ENCODE results near the gene OPCML.

OPCML gene

DNA sequence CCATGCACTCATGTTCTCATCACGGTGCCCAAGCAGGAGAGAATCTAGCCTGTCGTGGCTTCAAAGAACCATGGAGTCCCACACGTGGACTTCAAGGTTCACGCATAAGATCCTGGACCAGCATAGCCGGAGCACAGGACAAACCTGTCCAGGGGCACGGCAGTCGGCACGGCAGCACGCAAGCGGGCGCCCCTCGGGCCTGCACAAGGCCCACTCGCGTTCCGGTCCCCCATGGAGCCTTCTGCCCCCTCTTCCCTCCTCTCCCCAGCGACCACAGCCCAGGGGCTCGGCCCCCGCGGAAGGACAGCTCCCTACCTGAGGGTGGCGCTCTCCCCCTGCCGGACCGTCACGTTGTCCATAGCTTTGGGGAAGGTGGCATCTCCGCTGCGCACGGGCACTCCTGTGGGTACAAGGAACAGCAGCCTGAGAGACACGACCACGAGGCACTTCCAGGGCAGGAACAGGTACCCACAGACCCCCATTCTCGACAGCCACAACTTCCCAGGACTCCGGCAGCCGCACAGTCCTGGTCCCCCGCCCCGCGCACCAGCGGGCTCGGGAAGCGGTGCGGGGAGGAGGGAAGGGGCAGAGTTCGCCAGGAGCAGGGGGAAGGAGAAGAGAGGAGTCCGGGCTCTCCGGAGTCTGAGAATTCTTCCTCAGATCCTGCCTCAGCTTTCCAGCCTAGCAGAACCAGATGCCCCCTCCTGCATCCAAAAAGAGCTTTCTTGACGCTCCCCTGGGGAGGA is 589.5 kb downstream of the OPCML start:
- Histone ChIP-seq H3K27ac (ENCODE audit: low read depth, low read length) (no peak overlapping the region), H3K27me3 (ENCODE audit: control insufficient read depth, insufficient read depth, low read length) (peaks cover 49% of the 10 kb centered on the region), H3K4me1 (ENCODE audit: control insufficient read depth, insufficient read depth, low read length) (peaks cover 2% of the 10 kb centered on the region; the same call in 1 of the 2 replicates), H3K4me3 (ENCODE audit: low read depth, low read length) (peak overlapping the region; percentile 78), H3K9me3 (ENCODE audit: control insufficient read depth, insufficient read depth, low read depth, low read length) (no peaks in the 10 kb centered on the region), H3K9ac (ENCODE audit: low read length) (peak overlapping the region; percentile 58), H3K36me3 (ENCODE audit: control insufficient read depth, insufficient read depth, low read length) (no peaks in the 10 kb centered on the region)

DNA sequence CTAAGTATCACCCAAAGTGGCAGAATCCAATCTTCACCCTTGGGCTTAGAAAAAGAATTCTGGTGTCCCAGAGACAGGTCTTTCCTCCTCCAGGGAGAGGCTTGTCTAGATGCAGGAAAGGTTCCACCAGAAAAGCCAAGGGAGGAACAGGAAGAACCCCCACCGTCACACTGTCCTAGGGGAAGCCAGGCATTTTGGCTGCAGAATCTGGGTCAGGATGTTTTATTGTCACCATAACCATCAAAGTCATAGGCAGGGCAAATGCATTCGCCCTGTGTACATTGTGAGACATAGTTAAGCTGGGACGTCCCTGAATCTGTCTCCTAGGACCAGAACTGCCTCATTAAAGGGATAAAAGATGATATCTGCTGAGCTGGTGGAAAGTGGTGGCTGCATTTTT is 590.5 kb downstream of the OPCML start:
- Histone ChIP-seq H3K9me3 (ENCODE audit: control insufficient read depth, insufficient read depth, low read depth, low read length) (no peaks in the 10 kb centered on the region), H3K9ac (ENCODE audit: low read length) (no peak overlapping the region), H3K27ac (ENCODE audit: low read depth, low read length) (no peak overlapping the region), H3K36me3 (ENCODE audit: control insufficient read depth, insufficient read depth, low read length) (no peaks in the 10 kb centered on the region), H3K27me3 (ENCODE audit: control insufficient read depth, insufficient read depth, low read length) (peaks cover 42% of the 10 kb centered on the region), H3K4me3 (ENCODE audit: low read depth, low read length) (no peak overlapping the region), H3K4me1 (ENCODE audit: control insufficient read depth, insufficient read depth, low read length) (peaks cover 9% of the 10 kb centered on the region)

DNA sequence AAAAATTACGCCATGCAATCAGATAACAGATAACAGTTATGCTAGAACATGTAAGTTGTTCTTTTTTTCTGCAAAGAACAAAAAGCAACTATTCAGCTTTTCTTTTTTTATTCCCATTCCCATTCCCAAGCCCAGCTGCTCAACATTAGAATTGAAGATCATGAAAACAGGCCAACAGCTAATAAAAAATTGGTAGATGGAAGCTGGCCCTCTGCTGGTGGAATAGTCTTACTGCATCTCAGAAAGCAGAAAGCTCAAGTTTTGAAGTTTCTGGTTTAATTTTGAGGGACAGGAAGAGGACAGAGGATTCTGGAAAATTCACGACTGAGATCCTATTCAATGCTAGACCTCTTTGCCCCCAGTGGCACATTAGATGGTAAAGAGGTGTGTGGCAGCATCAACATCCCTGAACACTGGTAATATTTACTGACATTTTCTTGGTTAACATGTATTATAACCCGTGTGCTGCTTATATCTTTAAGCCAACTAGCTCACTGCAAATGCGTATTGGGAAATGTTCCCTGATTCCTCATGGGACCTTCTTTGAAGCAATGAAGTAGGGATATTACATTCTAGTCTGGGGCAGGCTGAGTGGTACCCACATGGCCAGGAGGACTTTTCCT is 591.2 kb downstream of the OPCML start:
- Histone ChIP-seq H3K9ac (ENCODE audit: low read length) (no peak overlapping the region), H3K27me3 (ENCODE audit: control insufficient read depth, insufficient read depth, low read length) (peaks cover 36% of the 10 kb centered on the region), H3K4me1 (ENCODE audit: control insufficient read depth, insufficient read depth, low read length) (peaks cover 13% of the 10 kb centered on the region), H3K4me3 (ENCODE audit: low read depth, low read length) (no peak overlapping the region), H3K9me3 (ENCODE audit: control insufficient read depth, insufficient read depth, low read depth, low read length) (no peaks in the 10 kb centered on the region), H3K27ac (ENCODE audit: low read depth, low read length) (no peak overlapping the region), H3K36me3 (ENCODE audit: control insufficient read depth, insufficient read depth, low read length) (no peaks in the 10 kb centered on the region)

DNA sequence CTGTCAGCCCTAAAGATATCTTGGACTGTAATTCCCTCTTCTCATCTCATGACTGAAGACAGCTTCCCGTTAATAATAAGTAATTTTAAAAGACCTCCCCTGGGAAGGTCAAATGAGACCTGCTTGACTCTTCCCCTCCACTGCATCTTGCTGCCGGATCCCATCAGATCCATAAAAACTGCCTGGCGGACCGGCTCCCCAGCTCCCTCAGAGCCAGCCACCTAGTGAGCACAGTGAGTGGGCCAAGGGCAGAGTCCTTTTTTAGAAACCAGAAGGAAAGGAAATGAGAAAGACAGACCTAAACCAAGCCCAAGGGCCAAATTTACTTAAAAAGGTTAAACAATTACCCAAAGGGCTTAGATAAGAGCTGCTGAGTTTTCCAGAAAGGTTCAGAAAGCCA is 595.3 kb downstream of the OPCML start:
- peaks cover 4% of the 10 kb centered on the region for H3K27me3 ChIP-seq (ENCODE audit: control insufficient read depth, insufficient read depth, low read length)
- no peak overlapping the region for H3K9ac ChIP-seq (ENCODE audit: low read length)
- no peak overlapping the region for H3K4me3 ChIP-seq (ENCODE audit: low read depth, low read length)
- no peaks in the 10 kb centered on the region for H3K9me3 ChIP-seq (ENCODE audit: control insufficient read depth, insufficient read depth, low read depth, low read length)
- H3K4me1 ChIP-seq (ENCODE audit: control insufficient read depth, insufficient read depth, low read length) = peaks cover 10% of the 10 kb centered on the region
- no peak overlapping the region for H3K27ac ChIP-seq (ENCODE audit: low read depth, low read length)
- H3K36me3 ChIP-seq (ENCODE audit: control insufficient read depth, insufficient read depth, low read length) = no peaks in the 10 kb centered on the region

DNA sequence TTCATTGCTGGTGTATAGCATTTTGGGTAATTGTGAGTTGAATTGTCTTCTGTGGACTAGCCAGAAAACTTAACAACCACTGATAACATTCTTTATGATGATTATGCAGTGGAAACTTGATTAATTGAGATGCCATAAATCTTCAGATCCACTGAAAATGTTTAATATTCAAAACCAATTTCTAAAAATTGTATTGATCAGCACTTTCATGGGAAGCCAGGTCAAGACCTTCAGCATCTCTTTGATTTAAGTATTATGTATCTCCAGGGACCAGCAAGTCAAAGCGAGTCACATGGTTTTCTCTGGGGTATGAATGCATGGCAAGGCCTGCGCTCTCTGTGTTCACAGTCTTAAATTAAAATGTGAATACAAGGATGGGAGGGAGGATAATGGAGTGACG is 596.9 kb downstream of the OPCML start:
- no peaks in the 10 kb centered on the region for H3K36me3 ChIP-seq (ENCODE audit: control insufficient read depth, insufficient read depth, low read length)
- H3K9me3 ChIP-seq (ENCODE audit: control insufficient read depth, insufficient read depth, low read depth, low read length) = no peaks in the 10 kb centered on the region
- no peak overlapping the region for H3K9ac ChIP-seq (ENCODE audit: low read length)

DNA sequence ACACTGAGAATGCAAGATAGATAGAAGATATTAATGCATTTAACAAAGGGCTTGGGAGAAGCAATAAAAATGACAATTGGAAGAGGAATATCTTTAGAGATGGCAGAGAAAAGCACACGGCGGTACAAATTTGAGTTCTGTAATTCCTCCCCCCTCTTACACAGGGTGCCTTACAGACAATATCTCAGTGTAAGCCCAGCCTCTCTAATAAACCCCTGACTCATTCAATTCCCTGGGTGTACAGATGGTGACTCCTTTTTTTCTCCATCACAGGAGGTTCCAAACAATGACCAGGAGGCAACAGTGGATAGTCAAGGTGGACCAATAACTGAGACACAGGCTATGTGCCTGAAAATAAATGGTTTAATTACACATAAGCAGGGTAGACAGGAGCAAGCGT is 598.6 kb downstream of the OPCML start:
- Histone ChIP-seq H3K4me1 (ENCODE audit: control insufficient read depth, insufficient read depth, low read length) (peaks cover 10% of the 10 kb centered on the region), H3K27ac (ENCODE audit: low read depth, low read length) (no peak overlapping the region), H3K9me3 (ENCODE audit: control insufficient read depth, insufficient read depth, low read depth, low read length) (no peaks in the 10 kb centered on the region; the same call in 1 of the 2 replicates), H3K36me3 (ENCODE audit: control insufficient read depth, insufficient read depth, low read length) (no peaks in the 10 kb centered on the region), H3K27me3 (ENCODE audit: control insufficient read depth, insufficient read depth, low read length) (no peaks in the 10 kb centered on the region), H3K9ac (ENCODE audit: low read length) (no peak overlapping the region), H3K4me3 (ENCODE audit: low read depth, low read length) (no peak overlapping the region)

More for the DNA sequence above, 596.9 kb downstream of the OPCML start:
- Histone ChIP-seq H3K27ac (ENCODE audit: low read depth, low read length) (no peak overlapping the region), H3K4me1 (ENCODE audit: control insufficient read depth, insufficient read depth, low read length) (peaks cover 10% of the 10 kb centered on the region), H3K4me3 (ENCODE audit: low read depth, low read length) (no peak overlapping the region), H3K27me3 (ENCODE audit: control insufficient read depth, insufficient read depth, low read length) (no peaks in the 10 kb centered on the region)

DNA sequence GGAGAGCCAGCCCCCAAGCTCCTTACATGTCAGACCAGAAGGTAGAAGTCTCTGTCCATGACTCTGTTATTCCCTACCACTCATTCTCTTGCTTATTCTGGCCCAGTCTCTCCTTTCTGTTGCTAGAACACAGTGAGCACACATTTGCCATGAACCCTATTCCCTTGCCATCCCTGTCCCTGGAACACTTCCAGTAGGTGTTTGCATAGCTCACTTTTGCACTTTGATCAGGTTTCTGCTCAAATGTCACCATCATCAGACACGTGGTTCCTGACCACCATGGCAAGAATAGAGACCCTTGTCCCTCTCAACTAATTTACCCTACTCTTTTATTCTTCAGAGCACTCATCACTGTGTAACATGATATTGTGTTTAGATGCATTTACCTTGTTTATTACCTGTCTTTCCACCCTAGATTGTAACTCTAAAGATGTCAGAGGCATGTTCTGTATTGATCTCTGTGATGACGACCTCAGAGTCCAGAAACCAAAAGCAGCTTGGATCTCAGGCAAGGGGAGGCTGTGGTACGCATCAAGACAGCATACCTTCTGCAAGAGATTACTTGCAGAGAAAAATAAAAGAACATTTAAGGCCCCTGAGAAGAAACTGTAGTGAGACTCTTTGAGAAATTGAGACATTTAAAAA is 606.4 kb downstream of the OPCML start:
- H3K9ac ChIP-seq (ENCODE audit: low read length) = no peak overlapping the region
- H3K36me3 ChIP-seq (ENCODE audit: control insufficient read depth, insufficient read depth, low read length) = no peaks in the 10 kb centered on the region
- H3K27me3 ChIP-seq (ENCODE audit: control insufficient read depth, insufficient read depth, low read length) = no peaks in the 10 kb centered on the region
- H3K9me3 ChIP-seq (ENCODE audit: control insufficient read depth, insufficient read depth, low read depth, low read length) = no peaks in the 10 kb centered on the region; the same call in 1 of the 2 replicates
- H3K4me1 ChIP-seq (ENCODE audit: control insufficient read depth, insufficient read depth, low read length) = no peaks in the 10 kb centered on the region
- H3K27ac ChIP-seq (ENCODE audit: low read depth, low read length) = no peak overlapping the region
- no peak overlapping the region for H3K4me3 ChIP-seq (ENCODE audit: low read depth, low read length)

DNA sequence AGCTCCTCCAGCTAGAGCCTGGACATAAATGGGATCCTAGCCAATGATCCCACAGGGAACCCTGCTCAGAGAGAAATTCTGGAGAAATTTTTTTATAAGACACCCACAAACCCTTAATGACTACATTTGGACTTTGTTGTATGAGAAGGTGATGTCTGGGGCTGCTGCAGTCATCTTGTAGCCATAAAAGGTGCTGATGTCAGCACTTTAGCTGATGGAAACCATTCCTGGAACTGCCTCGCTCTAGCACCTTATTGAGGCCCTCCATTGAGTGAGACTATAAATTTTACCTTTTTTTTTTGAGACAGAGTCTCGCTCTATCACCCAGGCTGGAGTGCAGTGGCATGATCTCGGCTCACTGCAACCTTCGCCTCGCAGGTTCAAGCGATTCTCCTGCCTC is 610.7 kb downstream of the OPCML start:
- Histone ChIP-seq H3K27ac (ENCODE audit: low read depth, low read length) (no peak overlapping the region), H3K4me1 (ENCODE audit: control insufficient read depth, insufficient read depth, low read length) (no peaks in the 10 kb centered on the region), H3K36me3 (ENCODE audit: control insufficient read depth, insufficient read depth, low read length) (no peaks in the 10 kb centered on the region), H3K27me3 (ENCODE audit: control insufficient read depth, insufficient read depth, low read length) (no peaks in the 10 kb centered on the region), H3K4me3 (ENCODE audit: low read depth, low read length) (no peak overlapping the region), H3K9me3 (ENCODE audit: control insufficient read depth, insufficient read depth, low read depth, low read length) (no peaks in the 10 kb centered on the region), H3K9ac (ENCODE audit: low read length) (no peak overlapping the region)

DNA sequence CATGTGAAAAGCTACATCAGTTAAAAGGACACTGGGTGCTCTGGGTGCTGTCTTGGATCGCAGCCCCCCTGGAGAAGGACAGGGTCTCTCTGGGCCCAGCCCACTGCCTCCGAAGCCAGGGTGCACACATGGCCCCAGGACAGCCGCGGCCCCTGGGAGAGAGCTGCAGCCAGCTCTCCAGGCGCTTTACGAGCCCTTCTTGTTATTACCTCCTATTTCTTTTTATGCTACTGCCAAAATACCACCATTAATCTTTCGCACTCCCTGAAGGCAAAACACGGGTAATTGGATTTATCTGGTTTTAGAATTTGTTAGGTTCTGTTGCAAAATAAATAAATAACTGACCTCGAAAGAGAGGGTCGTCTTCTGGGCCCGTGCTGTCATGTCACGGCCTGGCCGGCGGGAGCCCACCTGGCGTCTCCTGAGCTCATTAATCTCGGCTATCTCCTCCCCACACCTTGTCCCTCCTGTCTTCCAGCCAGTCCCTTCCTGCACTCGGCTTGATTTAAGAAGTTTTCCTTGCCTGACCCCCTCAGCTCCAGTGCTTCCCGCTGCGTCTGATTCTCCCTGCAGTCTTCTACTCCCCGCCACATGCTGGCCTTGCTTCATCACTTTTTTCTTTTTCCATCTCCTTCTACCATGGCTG is 611.7 kb downstream of the OPCML start:
- Histone ChIP-seq H3K36me3 (ENCODE audit: control insufficient read depth, insufficient read depth, low read length) (no peaks in the 10 kb centered on the region), H3K4me3 (ENCODE audit: low read depth, low read length) (no peak overlapping the region), H3K9ac (ENCODE audit: low read length) (no peak overlapping the region), H3K9me3 (ENCODE audit: control insufficient read depth, insufficient read depth, low read depth, low read length) (no peaks in the 10 kb centered on the region), H3K27me3 (ENCODE audit: control insufficient read depth, insufficient read depth, low read length) (no peaks in the 10 kb centered on the region), H3K4me1 (ENCODE audit: control insufficient read depth, insufficient read depth, low read length) (no peaks in the 10 kb centered on the region), H3K27ac (ENCODE audit: low read depth, low read length) (no peak overlapping the region)

DNA sequence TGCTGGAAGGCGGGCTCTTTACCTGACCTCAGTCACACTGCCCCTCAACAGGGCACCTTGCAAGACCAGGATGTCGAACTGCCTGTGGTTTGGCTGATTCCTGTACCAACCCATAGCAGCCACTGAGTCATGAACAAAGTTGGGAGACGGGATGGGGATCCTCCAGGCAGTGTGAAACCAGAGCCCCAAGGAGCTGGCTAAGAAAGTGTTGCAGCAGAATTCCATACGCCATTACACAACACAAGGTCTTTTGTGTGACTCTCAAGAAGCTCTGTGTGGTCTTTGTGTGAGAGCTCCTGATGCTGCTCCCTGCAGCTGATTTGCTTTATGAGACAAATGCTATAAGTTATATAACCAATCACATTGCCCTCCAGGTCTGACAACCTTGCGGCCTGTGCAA is 617.7 kb downstream of the OPCML start:
- Histone ChIP-seq H3K27me3 (ENCODE audit: control insufficient read depth, insufficient read depth, low read length) (no peaks in the 10 kb centered on the region), H3K27ac (ENCODE audit: low read depth, low read length) (no peak overlapping the region), H3K4me3 (ENCODE audit: low read depth, low read length) (no peak overlapping the region), H3K4me1 (ENCODE audit: control insufficient read depth, insufficient read depth, low read length) (peaks cover 6% of the 10 kb centered on the region; the same call in 1 of the 2 replicates), H3K36me3 (ENCODE audit: control insufficient read depth, insufficient read depth, low read length) (no peaks in the 10 kb centered on the region), H3K9ac (ENCODE audit: low read length) (no peak overlapping the region), H3K9me3 (ENCODE audit: control insufficient read depth, insufficient read depth, low read depth, low read length) (no peaks in the 10 kb centered on the region)

DNA sequence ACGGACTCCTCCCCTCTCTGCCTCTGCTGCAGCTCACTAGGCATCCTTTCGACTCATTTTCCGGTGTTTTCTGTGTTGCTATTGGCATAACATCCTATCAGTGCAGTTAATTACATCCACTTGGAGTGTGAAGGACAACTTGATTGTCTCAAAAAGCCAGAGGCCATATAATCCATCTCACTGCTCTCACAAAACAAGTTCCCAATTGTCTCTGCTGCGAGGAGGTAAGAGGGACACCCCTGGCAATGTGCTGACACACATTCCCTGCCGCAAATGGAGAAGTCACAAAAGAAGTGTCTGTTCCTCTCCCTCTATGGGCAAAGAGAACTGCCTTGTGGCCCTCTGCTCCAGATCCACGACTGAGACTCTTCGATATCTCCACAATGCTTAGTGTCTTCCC is 618.4 kb downstream of the OPCML start:
- Histone ChIP-seq H3K36me3 (ENCODE audit: control insufficient read depth, insufficient read depth, low read length) (no peaks in the 10 kb centered on the region), H3K9ac (ENCODE audit: low read length) (no peak overlapping the region), H3K27me3 (ENCODE audit: control insufficient read depth, insufficient read depth, low read length) (no peaks in the 10 kb centered on the region)

More for the DNA sequence above, 618.4 kb downstream of the OPCML start:
- Histone ChIP-seq H3K4me3 (ENCODE audit: low read depth, low read length) (no peak overlapping the region), H3K9me3 (ENCODE audit: control insufficient read depth, insufficient read depth, low read depth, low read length) (no peaks in the 10 kb centered on the region), H3K27ac (ENCODE audit: low read depth, low read length) (no peak overlapping the region), H3K4me1 (ENCODE audit: control insufficient read depth, insufficient read depth, low read length) (peaks cover 6% of the 10 kb centered on the region; the same call in 1 of the 2 replicates)
